ENCODE results near the gene TBC1D10B.

Gene TBC1D10B

GRCh38 chr16:30372725-30373124, 2.4 kb upstream of the TBC1D10B start:
- DNase-seq, result no peak

- no peak for DNase-seq
These were observed 1.9 kb upstream of the TBC1D10B start for GRCh38 chr16:30372038-30372712.

GRCh38 chr16:30371248-30371816, 1.0 kb upstream of the TBC1D10B start:
- no peak for DNase-seq

GRCh38 chr16:30369938-30370455, 297 bp downstream of the TBC1D10B start:
- no peak for DNase-seq

GRCh38 chr16:30369091-30369937, 980 bp downstream of the TBC1D10B start:
- DNase-seq, result no peak

- no peak for DNase-seq
These were observed 1.6 kb downstream of the TBC1D10B start for GRCh38 chr16:30368792-30369090.

GRCh38 chr16:30368122-30368791, 2.0 kb downstream of the TBC1D10B start:
- DNase-seq, result no peak

GRCh38 chr16:30367349-30368009, 2.8 kb downstream of the TBC1D10B start:
- DNase-seq, result no peak

GRCh38 chr16:30366511-30366910, 3.8 kb downstream of the TBC1D10B start:
- DNase-seq, result no peak

GRCh38 chr16:30365200-30365599, 5.1 kb downstream of the TBC1D10B start:
- no peak for DNase-seq

GRCh38 chr16:30361180-30361579, 9.1 kb downstream of the TBC1D10B start:
- DNase-seq, result no peak

- no peak for DNase-seq
These were observed 10.5 kb downstream of the TBC1D10B start for GRCh38 chr16:30359871-30360170.

GRCh38 chr16:30358990-30359870, 11.1 kb downstream of the TBC1D10B start:
- DNase-seq, result no peak

GRCh38 chr16:30358577-30358936, 11.7 kb downstream of the TBC1D10B start:
- no peak for DNase-seq

GRCh38 chr16:30357715-30358576, 12.3 kb downstream of the TBC1D10B start:
- no peak for DNase-seq

GRCh38 chr16:30357085-30357714, 13.1 kb downstream of the TBC1D10B start:
- DNase-seq, result no peak

GRCh38 chr16:30356401-30357084, 13.8 kb downstream of the TBC1D10B start:
- DNase-seq, result no peak

GRCh38 chr16:30355954-30356308, 14.4 kb downstream of the TBC1D10B start:
- DNase-seq, result no peak

- DNase-seq, result peak; percentile 90
These were observed 14.9 kb downstream of the TBC1D10B start, which contains the start of gene CD2BP2 for GRCh38 chr16:30355144-30355953. CD2BP2 (minus strand) TSS chr16:30355308; CDS start chr16:30354681, 627 bp downstream.
